DOHH2 (cell line): Measurements from ENCODE around the gene NEAT1.

ENCODE experiments used
- EZH2phosphoT487 ChIP-seq: fragments of 200-600 bp; sonication (generic); IDR thresholded peaks from 2 replicates; pipeline ENCODE4 v1.6.1; 2017; ENCODE audit warnings: borderline replicate concordance, mild to moderate bottlenecking, antibody characterized with exemption, low read length, moderate library complexity, mixed read lengths
- TF ChIP-seq, protein P1 (sequence below): fragments of 200-600 bp; sonication (generic); IDR thresholded peaks from one replicate; pipeline ENCODE4 v1.5.1; 2014; ENCODE audit warnings: antibody characterized with exemption, mild to moderate bottlenecking, low read depth, low read length; ENCODE audit not compliant: poor library complexity, severe bottlenecking

GRCh38 chr11:65422633-65423515 is at the start of gene NEAT1:
- TF ChIP-seq, protein P1, sequence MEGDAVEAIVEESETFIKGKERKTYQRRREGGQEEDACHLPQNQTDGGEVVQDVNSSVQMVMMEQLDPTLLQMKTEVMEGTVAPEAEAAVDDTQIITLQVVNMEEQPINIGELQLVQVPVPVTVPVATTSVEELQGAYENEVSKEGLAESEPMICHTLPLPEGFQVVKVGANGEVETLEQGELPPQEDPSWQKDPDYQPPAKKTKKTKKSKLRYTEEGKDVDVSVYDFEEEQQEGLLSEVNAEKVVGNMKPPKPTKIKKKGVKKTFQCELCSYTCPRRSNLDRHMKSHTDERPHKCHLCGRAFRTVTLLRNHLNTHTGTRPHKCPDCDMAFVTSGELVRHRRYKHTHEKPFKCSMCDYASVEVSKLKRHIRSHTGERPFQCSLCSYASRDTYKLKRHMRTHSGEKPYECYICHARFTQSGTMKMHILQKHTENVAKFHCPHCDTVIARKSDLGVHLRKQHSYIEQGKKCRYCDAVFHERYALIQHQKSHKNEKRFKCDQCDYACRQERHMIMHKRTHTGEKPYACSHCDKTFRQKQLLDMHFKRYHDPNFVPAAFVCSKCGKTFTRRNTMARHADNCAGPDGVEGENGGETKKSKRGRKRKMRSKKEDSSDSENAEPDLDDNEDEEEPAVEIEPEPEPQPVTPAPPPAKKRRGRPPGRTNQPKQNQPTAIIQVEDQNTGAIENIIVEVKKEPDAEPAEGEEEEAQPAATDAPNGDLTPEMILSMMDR: no peak
- no peak for TF ChIP-seq EZH2phosphoT487
